GM18505 (cell line): ENCODE measurements around the gene ZFYVE27.

Experiments used
- ATAC-seq: cut with Tn5 transposase; IDR thresholded peaks from one replicate; pipeline ENCODE4 v1.9.1; 2021; ENCODE audit not compliant: unreplicated experiment
- POLR2A ChIP-seq: IDR thresholded peaks from 4 replicates; pipeline ENCODE4 v1.6.1; 2011; ENCODE audit warnings: borderline replicate concordance; ENCODE audit not compliant: insufficient read depth, insufficient read length; ENCODE audit errors: extremely low read depth

Gene ZFYVE27

DNA sequence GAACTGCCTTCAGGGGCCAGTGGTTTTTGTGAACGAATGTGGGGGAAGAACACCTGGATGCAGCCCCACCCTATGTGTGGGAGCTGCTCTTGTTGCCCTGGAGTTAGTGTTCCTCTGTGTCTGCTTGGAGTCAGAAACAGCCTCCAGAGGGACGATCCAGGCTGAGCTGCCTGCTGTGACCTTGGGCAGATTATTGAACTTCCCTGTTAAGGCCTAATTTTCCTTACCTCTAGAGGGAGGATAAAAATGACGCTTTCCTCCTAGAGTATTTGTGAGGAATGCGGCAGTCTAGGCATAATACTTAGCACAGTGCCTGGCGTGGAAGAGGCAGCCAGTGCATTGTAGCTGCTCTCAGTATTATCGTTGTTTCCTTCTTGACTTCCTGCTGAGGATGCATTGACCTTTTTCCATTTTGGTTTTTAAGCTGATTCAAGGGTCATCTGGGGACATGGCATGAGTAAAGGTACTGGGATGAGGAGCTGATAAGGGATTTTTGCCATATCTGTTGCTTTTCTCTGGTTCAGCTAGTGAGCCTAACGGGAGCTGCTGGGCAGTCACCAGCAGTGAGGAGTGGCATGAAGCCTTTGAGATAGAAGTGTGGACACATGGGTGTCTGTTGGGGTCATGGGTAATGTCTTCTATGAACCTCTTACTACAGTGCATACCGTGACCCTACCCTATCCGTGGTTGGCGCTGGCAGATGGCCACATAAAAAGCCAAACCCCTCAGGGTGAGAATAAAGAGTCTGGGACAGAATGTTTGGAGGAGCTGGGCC is 6.4 kb downstream of the ZFYVE27 start:
- no peak for TF ChIP-seq POLR2A
- no peak for ATAC-seq

DNA sequence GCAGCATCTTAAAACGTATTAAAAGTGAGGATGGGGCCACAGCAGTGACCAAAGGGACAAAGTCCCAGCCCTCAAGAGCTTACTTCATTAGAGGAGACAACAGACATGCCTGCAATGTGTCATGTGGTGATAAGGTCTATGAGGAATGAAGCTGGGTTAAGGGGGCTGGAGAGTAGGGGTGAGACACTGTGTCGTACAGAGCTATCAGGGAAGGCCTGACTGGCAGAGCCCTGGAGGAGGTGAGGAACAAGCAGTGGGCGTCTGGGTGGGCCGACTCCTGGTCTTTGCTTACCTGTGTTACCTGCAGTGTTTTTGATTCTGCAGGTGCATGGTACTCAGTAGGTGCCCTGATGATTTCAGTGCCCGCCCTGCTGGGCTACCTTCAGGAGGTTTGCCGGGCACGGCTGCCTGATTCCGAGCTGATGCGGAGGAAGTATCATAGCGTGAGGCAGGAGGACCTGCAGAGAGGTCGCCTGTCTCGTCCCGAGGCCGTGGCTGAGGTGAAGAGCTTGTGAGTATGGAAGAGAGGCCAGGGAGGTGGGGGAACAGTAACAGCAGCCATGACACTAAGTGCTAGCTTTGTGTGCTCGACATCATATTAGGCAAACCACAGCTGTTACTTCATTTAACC is 7.6 kb downstream of the ZFYVE27 start:
- no peak for ATAC-seq

DNA sequence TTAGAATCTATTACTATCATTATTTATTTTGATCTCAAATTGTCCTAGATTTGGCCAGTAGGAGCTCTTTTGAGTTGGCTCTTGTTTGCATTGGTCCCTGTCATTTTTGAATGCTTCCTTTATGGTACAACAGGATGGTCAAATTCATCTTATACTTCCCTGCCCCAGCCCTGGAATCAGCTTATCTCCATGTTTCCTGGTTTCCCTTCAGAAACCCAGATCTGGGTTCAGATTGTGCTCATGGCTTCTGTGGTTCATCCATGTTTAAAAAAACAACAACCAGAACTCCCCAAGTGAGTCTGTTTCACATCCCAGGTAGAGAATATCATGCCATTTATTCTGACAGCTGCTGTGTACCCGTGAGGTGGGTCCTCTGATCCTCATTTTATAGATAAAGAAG is 10.6 kb downstream of the ZFYVE27 start:
- ATAC-seq: no peak

More for the DNA sequence above, 7.6 kb downstream of the ZFYVE27 start:
- no peak for TF ChIP-seq POLR2A

DNA sequence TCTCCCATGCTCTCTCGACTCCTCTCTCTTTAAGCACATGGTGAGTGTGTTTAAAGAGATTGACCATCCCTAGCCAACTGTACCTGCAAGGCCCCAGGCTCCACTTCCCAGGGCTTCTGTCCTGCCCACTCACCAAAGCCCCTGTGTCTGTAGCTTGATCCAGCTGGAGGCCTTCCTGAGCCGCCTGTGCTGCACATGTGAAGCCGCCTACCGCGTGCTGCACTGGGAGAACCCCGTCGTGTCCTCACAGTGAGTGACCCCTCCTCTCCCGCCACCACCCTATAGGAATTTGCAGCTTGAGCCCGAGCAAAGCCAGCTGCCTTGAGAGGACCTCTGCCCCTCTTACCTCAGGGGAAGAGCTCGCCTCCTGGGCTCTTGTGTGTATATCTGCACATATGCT is 11.2 kb downstream of the ZFYVE27 start:
- TF ChIP-seq POLR2A: no peak
- no peak for ATAC-seq

More for the DNA sequence above, 10.6 kb downstream of the ZFYVE27 start:
- TF ChIP-seq POLR2A: no peak

DNA sequence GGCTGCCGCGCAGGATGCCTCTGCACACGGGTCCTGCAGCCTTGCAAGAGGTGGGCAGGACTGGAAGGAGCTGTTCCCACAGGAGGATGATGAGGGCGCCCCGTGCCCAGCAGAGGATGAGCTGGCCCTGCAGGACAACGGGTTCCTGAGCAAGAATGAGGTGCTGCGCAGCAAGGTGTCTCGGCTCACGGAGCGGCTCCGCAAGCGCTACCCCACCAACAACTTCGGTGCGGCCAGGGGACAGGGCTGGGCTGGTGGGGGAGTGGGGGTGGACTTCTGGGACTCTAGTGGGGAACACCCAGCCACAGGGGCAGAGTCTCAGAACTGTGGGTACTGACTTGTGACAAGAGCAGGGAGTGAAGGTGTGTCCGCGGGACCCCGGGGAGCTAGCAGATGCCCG is 16.0 kb downstream of the ZFYVE27 start:
- no peak for ATAC-seq
- TF ChIP-seq POLR2A: no peak

DNA sequence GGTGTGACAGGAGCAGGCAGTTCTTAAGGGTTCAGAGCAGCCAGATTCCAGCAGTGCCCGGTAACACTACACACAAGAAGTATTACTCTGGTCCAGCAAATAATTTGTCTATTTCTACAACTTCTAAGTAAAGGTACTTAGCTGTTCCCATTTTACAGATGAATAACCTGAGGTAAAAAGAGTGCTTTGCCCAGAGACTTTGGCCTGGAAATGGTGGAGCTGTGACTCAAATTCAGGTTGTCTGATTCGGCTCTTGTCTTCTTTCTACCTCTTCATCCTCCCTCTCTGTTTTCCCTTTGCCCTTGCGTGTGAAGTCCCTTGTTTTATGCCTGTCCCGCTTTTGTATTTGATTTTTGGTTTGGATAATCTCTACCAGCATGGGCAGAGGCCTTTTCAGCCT is 17.8 kb downstream of the ZFYVE27 start:
- no peak for TF ChIP-seq POLR2A
- no peak for ATAC-seq

DNA sequence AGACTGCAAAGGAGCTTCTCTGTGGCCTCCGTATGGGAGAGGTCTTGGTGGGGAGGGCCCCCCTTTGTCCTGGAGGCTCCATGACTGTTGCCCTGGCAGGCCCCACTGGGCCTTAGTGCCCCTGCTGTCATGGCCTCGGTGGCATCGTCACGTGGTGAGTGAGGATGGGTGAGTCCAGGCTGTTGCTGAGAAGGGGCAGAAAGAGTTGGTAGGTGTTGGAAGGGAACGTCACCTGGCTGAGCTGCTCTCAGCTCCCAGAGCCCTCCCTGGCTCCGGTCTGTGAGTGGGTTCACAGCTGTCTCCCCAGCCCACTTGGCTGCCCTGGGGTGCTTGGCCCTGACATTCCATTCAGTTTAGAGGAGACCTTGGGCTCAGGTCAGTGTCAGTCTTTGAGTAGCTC is 18.8 kb downstream of the ZFYVE27 start:
- ATAC-seq: no peak
- TF ChIP-seq POLR2A: no peak

DNA sequence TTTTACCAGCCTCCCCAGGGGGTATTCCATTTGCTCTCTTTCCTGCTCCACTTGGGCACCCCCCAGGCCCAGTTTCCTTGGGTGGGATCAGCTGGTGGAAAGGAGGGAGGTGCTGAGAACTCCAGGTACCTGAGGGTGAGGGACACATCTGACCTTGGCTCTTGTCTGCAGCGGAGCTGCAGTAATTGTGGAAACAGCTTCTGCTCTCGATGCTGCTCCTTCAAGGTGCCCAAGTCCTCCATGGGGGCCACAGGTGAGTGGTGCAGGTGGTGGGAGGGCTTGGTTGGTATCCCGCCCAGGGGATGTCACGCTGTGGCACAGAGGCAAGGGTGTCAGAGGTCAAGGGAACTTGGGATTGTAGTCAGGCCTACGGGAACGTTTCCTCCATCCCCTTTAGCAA is 20.5 kb downstream of the ZFYVE27 start:
- no peak for ATAC-seq

DNA sequence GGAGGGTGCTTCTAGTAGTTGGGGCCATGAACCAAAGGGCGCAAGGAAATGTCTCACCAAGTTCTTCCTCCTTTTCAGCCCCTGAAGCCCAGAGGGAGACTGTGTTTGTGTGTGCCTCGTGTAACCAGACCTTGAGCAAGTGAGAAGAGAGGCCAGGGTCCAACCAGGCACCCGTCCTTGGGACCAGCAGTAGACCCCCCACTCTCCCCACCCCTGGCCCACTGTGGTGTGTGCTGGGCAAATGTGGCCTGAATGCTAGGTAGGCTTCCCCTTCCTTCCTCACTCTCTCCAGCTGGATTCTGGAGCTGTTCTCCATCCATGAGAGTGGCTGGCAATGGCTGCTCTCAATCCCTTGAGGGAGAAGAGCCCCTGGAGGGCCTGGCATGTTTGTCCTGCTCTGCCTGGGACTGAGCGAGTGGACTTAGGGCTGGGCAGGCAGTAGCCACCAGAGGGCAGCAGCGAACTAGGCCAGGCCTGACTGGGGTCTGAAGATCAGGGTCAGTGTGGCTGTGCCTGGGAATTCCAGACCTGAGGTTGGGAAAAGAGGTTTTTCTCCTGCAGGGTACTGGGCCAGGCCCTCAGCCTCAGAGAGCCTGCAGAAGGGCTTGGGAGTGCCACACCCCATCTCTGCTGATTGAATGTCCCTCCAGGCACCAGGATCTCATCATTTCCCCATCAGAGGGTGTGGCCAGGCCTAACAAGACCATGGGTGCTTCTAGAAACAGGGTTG is 22.4 kb downstream of the ZFYVE27 start:
- no peak for ATAC-seq
- no peak for TF ChIP-seq POLR2A

More for the DNA sequence above, 20.5 kb downstream of the ZFYVE27 start:
- TF ChIP-seq POLR2A: no peak

DNA sequence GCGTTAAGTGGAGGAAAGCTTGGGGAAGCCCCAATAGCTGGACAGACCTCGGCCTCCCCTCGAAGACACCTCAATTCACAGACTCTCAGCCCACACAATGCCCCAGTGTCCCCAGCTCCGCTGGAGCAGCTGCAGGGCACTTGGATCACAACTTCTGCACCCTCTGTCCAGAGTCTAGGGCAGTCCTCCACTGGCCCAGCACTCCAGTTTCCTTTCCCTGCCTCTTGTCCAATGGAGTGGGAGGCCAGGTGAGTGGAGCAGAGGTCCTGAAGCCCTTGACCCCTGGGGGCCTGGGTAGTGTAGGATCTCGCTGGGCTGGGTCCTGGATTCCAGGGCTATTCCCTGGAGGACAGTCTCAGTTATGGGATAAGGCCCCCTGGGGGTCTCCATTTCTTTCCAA is 23.0 kb downstream of the ZFYVE27 start:
- no peak for ATAC-seq
- no peak for TF ChIP-seq POLR2A

DNA sequence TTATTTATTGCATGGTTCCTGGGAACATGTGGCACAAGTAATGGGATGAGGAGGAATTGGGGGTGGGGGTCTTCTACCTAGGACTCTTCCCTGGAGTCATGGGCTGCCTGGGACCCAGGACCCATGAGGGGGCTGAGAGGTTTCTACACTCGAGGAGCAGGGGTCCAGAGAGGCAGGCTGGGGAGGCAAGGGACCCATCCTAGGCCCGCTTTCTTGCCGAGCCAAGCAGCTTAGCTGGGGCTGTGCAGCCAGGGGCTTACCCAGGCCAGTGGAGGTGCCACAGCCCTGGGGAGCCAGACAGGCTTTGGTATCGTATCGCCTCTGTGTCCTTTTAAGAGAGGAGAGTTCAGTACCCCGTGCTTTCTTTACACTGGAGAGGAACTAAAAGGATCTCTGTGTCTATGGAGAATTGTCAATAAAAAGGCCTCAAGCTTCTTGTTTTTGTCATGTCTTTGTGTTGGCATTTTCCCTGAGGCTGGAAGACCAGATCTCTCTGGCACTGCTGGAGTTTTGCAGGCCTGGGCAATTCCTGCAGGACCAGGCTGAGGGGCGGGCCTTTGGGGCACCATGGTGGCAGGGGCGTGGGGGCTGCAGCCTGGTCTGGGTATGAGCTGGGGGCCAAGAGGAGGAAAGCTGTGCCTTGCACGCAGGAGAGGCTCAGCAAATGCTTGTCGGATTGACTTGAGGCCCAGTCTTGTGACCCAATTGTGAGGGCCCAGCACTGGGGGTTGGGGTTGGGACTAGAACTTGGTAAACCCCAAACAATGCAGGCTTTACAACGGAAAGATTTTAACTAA is 23.7 kb downstream of the ZFYVE27 start:
- ATAC-seq: no peak
- TF ChIP-seq POLR2A: no peak

DNA sequence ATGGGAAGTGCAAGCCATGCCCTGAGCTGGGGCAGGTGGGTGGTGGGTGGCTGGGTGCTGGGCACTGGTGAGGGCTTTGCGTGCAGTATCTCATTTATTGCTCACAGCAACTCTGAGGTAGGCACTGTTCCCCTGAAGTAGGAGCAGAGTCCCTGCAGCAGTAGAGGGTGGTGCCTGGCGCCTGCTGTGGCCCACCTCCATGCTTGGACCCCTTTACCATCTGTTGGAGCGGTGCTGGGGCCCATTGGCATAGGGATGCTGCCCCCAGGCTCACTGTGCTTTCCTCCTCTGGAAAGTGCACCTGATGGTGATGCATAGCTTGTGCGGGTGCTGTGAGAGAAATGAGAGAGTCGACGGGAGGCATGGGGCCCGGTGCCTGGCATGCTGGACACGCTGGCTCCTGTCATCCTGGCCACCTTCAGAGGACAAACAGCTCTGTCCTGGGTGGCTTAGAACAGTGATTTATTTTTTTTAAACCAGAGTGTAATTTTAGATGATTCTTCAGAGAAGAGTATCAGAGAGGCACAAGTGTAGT is 24.5 kb downstream of the ZFYVE27 start:
- TF ChIP-seq POLR2A: no peak
- no peak for ATAC-seq

DNA sequence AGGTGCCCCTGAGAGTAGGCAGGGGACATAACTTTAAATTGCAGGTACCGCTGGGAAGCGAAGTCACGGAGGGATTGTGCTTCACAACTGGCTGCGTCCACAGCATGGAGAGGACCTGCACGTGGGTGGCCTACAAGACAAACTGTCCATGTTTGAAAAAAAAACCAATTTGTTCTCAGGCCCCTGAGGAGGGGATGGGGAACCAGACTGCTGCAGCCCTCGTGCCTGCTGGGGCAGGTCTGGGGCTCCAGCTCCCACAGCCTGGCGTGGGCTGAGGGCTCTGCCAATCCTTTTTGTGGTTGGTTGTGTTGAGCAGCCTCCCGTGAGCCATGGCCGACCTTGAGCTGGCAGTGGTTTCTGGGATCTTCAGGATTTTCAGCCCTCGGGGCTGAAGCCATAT is 25.1 kb downstream of the ZFYVE27 start:
- no peak for ATAC-seq
- TF ChIP-seq POLR2A: no peak
